ENCODE data around the gene RPAP3. TPM values are rescaled to one million over a fixed set of nuclear protein-coding genes. Genes with fewer than 3 reads are reported as not detected.
A peak's percentile ranks its signal among the peaks of the same experiment; 100 is the strongest.

RPAP3 gene
- total RNA-seq, 1 experiment from 2014 or later, result 48.9 TPM

- no peak overlapping the region for H2BK20ac ChIP-seq (ENCODE audit: low read depth, low read length, poor library complexity, severe bottlenecking)
- H3K79me1 ChIP-seq (ENCODE audit: insufficient read depth, low read depth, low read length, poor library complexity, severe bottlenecking), result no peaks in the 10 kb centered on the region
- H2BK15ac ChIP-seq (ENCODE audit: low read depth, low read length), result no peak overlapping the region
- H2AFZ ChIP-seq (ENCODE audit: low read length), result no peak overlapping the region
- no peak overlapping the region for H2BK120ac ChIP-seq (ENCODE audit: low read depth, low read length, poor library complexity, severe bottlenecking)
- DNase-seq, result peak; percentile 94
- H3K79me2 ChIP-seq (ENCODE audit: insufficient read depth, low read length), result no peaks in the 10 kb centered on the region
- no peak overlapping the region for H2BK12ac ChIP-seq (ENCODE audit: insufficient read length, low read depth, low read length)
- no peaks in the 10 kb centered on the region for H3K9me3 ChIP-seq (ENCODE audit: control insufficient read depth, low read depth, low read length)
- no peak overlapping the region for H4K91ac ChIP-seq (ENCODE audit: insufficient read length, low read depth, low read length)
- H3K9me3 Mint-ChIP-seq, result no peaks in the 10 kb centered on the region
- no CpG with 5 or more reads among the region's 13 CpGs for WGBS (ENCODE audit: extremely low coverage, insufficient read length, low lambda C conversion rate)
- H4K20me1 ChIP-seq (ENCODE audit: control insufficient read depth, insufficient read depth, insufficient read length), result no peaks in the 10 kb centered on the region
- no peak overlapping the region for H4K8ac ChIP-seq (replicated peaks; ENCODE audit: insufficient read length, low read depth, low read length)
- H3K27ac Mint-ChIP-seq, result peak overlapping the region; percentile 48 to 95 (median 87); a peak in 5 of 7 replicates
- H4K5ac ChIP-seq (ENCODE audit: insufficient read length, low read depth, low read length), result no peak overlapping the region
- peak; percentile 95 for TF ChIP-seq CTCF (conservative IDR thresholded peaks at IDR 0.05)
- peak overlapping the region; percentile 2 to 13; a peak in 2 of 5 replicates for H3K4me3 Mint-ChIP-seq
- no peak overlapping the region for H3K56ac ChIP-seq (ENCODE audit: insufficient read length, low read depth, low read length)
- no peak overlapping the region for H3K4ac ChIP-seq (ENCODE audit: low read depth, low read length)
- peaks cover 3% of the 10 kb centered on the region; the same call in 1 of the 2 replicates for H3K27me3 ChIP-seq (ENCODE audit: insufficient read depth, low read length)
- H3K4me1 Mint-ChIP-seq, result peaks cover 26 to 28% of the 10 kb centered on the region in 2 experiments
- H2AK5ac ChIP-seq (ENCODE audit: insufficient read length, low read length), result no peak overlapping the region
- peaks cover 46% of the 10 kb centered on the region for H3K27me3 Mint-ChIP-seq (ENCODE audit: low read depth)
- H3K4me1 ChIP-seq (ENCODE audit: insufficient read depth, low read length), result no peaks in the 10 kb centered on the region
- no peak overlapping the region for H3T11ph ChIP-seq (ENCODE audit: low read length)
- H3K23ac ChIP-seq (ENCODE audit: insufficient read length, low read depth, low read length), result no peak overlapping the region
- H3K36me3 Mint-ChIP-seq (ENCODE audit: insufficient read depth in 1 of 3, low read depth in 3 of 3), result no peaks in the 10 kb centered on the region; a peak in 1 of 7 replicates
- H3K27ac ChIP-seq (ENCODE audit: insufficient read length, low read depth, low read length), result no peak overlapping the region
- H3K14ac ChIP-seq (ENCODE audit: insufficient read depth, low read length), result 0 out of 2 replicates have a peak overlapping the region, but pooled peaks have one; percentile 20
- H3K9ac ChIP-seq (ENCODE audit: extremely low read depth, insufficient read length, low read length), result no peak overlapping the region
- H3K23me2 ChIP-seq (ENCODE audit: insufficient read length, low read depth, low read length, poor library complexity, severe bottlenecking), result no peaks in the 10 kb centered on the region
- H3K18ac ChIP-seq (ENCODE audit: insufficient read length, low read depth, low read length), result peak overlapping the region; percentile 29
- H3K4me2 ChIP-seq (ENCODE audit: insufficient read depth, insufficient read length, low read length), result no peak overlapping the region
- no peak overlapping the region for H2BK5ac ChIP-seq (ENCODE audit: insufficient read length, low read length)
These were observed 11.8 kb upstream of the RPAP3 start for GRCh38 chr12:47717443-47718193.

All from H9 (cell line).